Measurements from ENCODE around the gene GPHA2. TPM values are rescaled to one million over a fixed set of nuclear protein-coding genes. Genes with fewer than 3 reads are reported as not detected.
A peak's percentile ranks its signal among the peaks of the same experiment; 100 is the strongest.

Gene GPHA2
- total and polyA plus RNA-seq, 2 of the 13 experiments (the other 11 are each of a cell fraction or from before 2014, with no cell fraction given), result 13.0 to 19.1 TPM

- TF ChIP-seq HDAC2 (CRISPR knock-in tag; IDR thresholded peaks at IDR 0.05) (peak; percentile 45; the same call in 1 of the 2 replicates), NFKB2 (CRISPR knock-in tag; IDR thresholded peaks at IDR 0.05; ENCODE audit: borderline replicate concordance) (no peak), PHF8 (CRISPR knock-in tag; IDR thresholded peaks at IDR 0.05) (peak; percentile 48; the same call in 1 of the 2 replicates), ZNF136 (CRISPR knock-in tag; IDR thresholded peaks at IDR 0.05; ENCODE audit: low read depth) (no peak), ZNF605 (CRISPR knock-in tag; IDR thresholded peaks at IDR 0.05) (no peak), THAP11 (CRISPR knock-in tag; IDR thresholded peaks at IDR 0.05) (peak; percentile 97), ZBTB46 (CRISPR knock-in tag; IDR thresholded peaks at IDR 0.05; ENCODE audit: borderline replicate concordance) (no peak), SMAD9 (CRISPR knock-in tag; IDR thresholded peaks at IDR 0.05) (no peak), ZNF703 (CRISPR knock-in tag; IDR thresholded peaks at IDR 0.05; ENCODE audit: borderline replicate concordance) (no peak), SNAPC4 (CRISPR knock-in tag; IDR thresholded peaks at IDR 0.05) (peak; percentile 58; the same call in 1 of the 2 replicates), EHMT2 (IDR thresholded peaks at IDR 0.05; ENCODE audit: borderline replicate concordance, low read depth, low read length) (no peak), TBP (CRISPR knock-in tag; IDR thresholded peaks at IDR 0.05) (no peak; the same call in 1 of the 2 replicates), IRF1 (CRISPR knock-in tag; IDR thresholded peaks at IDR 0.05; ENCODE audit: low read depth) (no peak), ZNF792 (CRISPR knock-in tag; IDR thresholded peaks at IDR 0.05) (peak; percentile 11; the same call in 1 of the 2 replicates), KDM5B (CRISPR knock-in tag; IDR thresholded peaks at IDR 0.05; ENCODE audit: borderline replicate concordance) (peak; percentile 54; the same call in 1 of the 2 replicates), ZBTB7A (CRISPR knock-in tag; IDR thresholded peaks at IDR 0.05) (peak; percentile 55; the same call in 1 of the 2 replicates)
These were observed 11.5 kb downstream of the GPHA2 start, which contains the start of gene PPP2R5B (continued) for GRCh38 chr11:64923944-64924909.

Data from HepG2 (cell line).